SK-N-SH (cell line): ENCODE measurements around the gene TRIM9. TPM values are rescaled to one million over a fixed set of nuclear protein-coding genes. Genes with fewer than 3 reads are reported as not detected.
A peak's percentile ranks its signal among the peaks of the same experiment; 100 is the strongest.

ENCODE experiments used
- CTCF ChIA-PET: fragments of 300-600, 350-600 bp; formaldehyde crosslinking; extraction: SDS; loops from one replicate; lab custom pipeline; 2021; lab: Yijun Ruan, JAX
- POLR2A ChIA-PET: fragments of 350-600 bp; sonication (Branson Sonifier 250); formaldehyde crosslinking; extraction: SDS; loops from one replicate; lab custom pipeline; 2020; ENCODE audit warnings: antibody characterized with exemption, inconsistent platforms; lab: Yijun Ruan, JAX
- DNase-seq: peaks from one replicate; pipeline ENCODE4 v3.0.0; 2012
- H2AFZ ChIP-seq: fragments of 200-600 bp; sonication (generic); 2 replicates; pipeline ENCODE4 v1.8.1; 2016; ENCODE audit warnings: antibody characterized with exemption, mild to moderate bottlenecking, low read depth
- H3F3A ChIP-seq: fragments of 200-600 bp; sonication (generic); replicated peaks from 2 replicates; pipeline ENCODE3; 2016; ENCODE audit warnings: antibody characterized with exemption, mild to moderate bottlenecking; ENCODE audit not compliant: insufficient read depth
- H3K27ac ChIP-seq, 2 experiments: fragments of 200-500 bp in 1 of 2; fragments of 200-600 bp in 1 of 2; sonication (Bioruptor generic) in 1 of 2; sonication (generic), shearing (Covaris generic) in 1 of 2; 2 replicates each; pipeline versions ENCODE4 v1.5.1 to v1.6.1; 2014 to 2016; ENCODE audit warnings: low read depth in 2 of 2, inconsistent platforms in 1 of 2, low read length in 1 of 2, mild to moderate bottlenecking in 1 of 2, mixed read lengths in 1 of 2
- H3K27me3 ChIP-seq: fragments of 200-600 bp; sonication (generic), shearing (Covaris generic); 2 replicates; pipeline ENCODE4 v1.6.1; 2016; ENCODE audit warnings: mixed run types; ENCODE audit not compliant: insufficient read depth
- H3K36me3 ChIP-seq, 2 experiments: fragments of 200-500 bp in 1 of 2; fragments of 200-600 bp in 1 of 2; sonication (Bioruptor generic) in 1 of 2; sonication (generic) in 1 of 2; replicated peaks in 1 of 2; 2 replicates each; pipeline versions ENCODE3 to v1.5.1; 2014 to 2016; ENCODE audit warnings: low read length in 1 of 2, mild to moderate bottlenecking in 1 of 2; ENCODE audit not compliant: insufficient read depth in 2 of 2, control insufficient read depth in 1 of 2
- H3K4me1 ChIP-seq, 2 experiments: fragments of 200-500 bp in 1 of 2; fragments of 200-600 bp in 1 of 2; sonication (Bioruptor generic) in 1 of 2; sonication (generic), shearing (Covaris generic) in 1 of 2; 2 replicates each; pipeline versions ENCODE4 v1.5.1 to v1.6.1; 2014 to 2016; ENCODE audit warnings: low read depth in 1 of 2, low read length in 1 of 2, mixed run types in 1 of 2; ENCODE audit not compliant: insufficient read depth in 2 of 2, control insufficient read depth in 1 of 2
- H3K4me2 ChIP-seq: fragments of 200-600 bp; sonication (generic), shearing (Covaris generic); 2 replicates; pipeline ENCODE4 v1.6.1; 2017; ENCODE audit warnings: mixed run types
- H3K4me3 ChIP-seq, 2 experiments: fragments of 200-500 bp in 1 of 2; fragments of 200-600 bp in 1 of 2; sonication (Bioruptor generic) in 1 of 2; sonication (generic), shearing (Covaris generic) in 1 of 2; 2 replicates each; pipeline versions ENCODE4 v1.5.1 to v1.8.1; 2014 to 2016; ENCODE audit warnings: low read depth in 2 of 2, inconsistent platforms in 1 of 2, low read length in 1 of 2, mild to moderate bottlenecking in 1 of 2, mixed read lengths in 1 of 2, moderate library complexity in 1 of 2
- H3K79me2 ChIP-seq: fragments of 200-600 bp; sonication (generic); 2 replicates; pipeline ENCODE4 v1.8.1; 2017; ENCODE audit warnings: mild to moderate bottlenecking; ENCODE audit not compliant: insufficient read depth
- H3K9ac ChIP-seq: fragments of 200-600 bp; sonication (generic); 2 replicates; pipeline ENCODE4 v1.6.1; 2017; ENCODE audit warnings: mixed run types
- H3K9me2 ChIP-seq: fragments of 200-600 bp; sonication (generic); 2 replicates; pipeline ENCODE4 v1.6.1; 2017; ENCODE audit warnings: mixed run types
- H3K9me3 ChIP-seq: fragments of 200-600 bp; sonication (generic); 2 replicates; pipeline ENCODE4 v1.6.1; 2017; ENCODE audit warnings: mixed run types, mild to moderate bottlenecking, moderate library complexity
- H4K20me1 ChIP-seq: fragments of 200-600 bp; sonication (generic); 2 replicates; pipeline ENCODE4 v1.6.1; 2017; ENCODE audit warnings: mild to moderate bottlenecking, mixed run types; ENCODE audit not compliant: insufficient read depth
- CHD2 ChIP-seq: fragments of 150-350 bp; IDR thresholded peaks from 2 replicates; pipeline ENCODE4 v1.6.1; 2018; ENCODE audit warnings: low read length; ENCODE audit not compliant: partially characterized antibody
- EZH2phosphoT487 ChIP-seq: fragments of 200-600 bp; sonication (generic); IDR thresholded peaks from 2 replicates; pipeline ENCODE4 v1.6.1; 2017; ENCODE audit warnings: low read depth, mixed run types, mild to moderate bottlenecking, antibody characterized with exemption, moderate library complexity, borderline replicate concordance
- FOSL2 ChIP-seq: IDR thresholded peaks from 2 replicates; pipeline ENCODE4 v1.4.0; 2012; ENCODE audit warnings: low read depth, mild to moderate bottlenecking, moderate library complexity, borderline replicate concordance
- FOXJ3 ChIP-seq: sonication (generic); formaldehyde crosslinking; IDR thresholded peaks from 2 replicates; pipeline ENCODE4 v1.5.1; 2020; ENCODE audit warnings: mild to moderate bottlenecking, missing genetic modification reagents
- FOXM1 ChIP-seq: IDR thresholded peaks from 2 replicates; pipeline ENCODE4 v1.4.0; 2012; ENCODE audit warnings: low read depth, mild to moderate bottlenecking
- GABPA ChIP-seq: IDR thresholded peaks from 2 replicates; pipeline ENCODE4 v1.4.0; 2012; ENCODE audit warnings: low read depth, mild to moderate bottlenecking
- JUND ChIP-seq: IDR thresholded peaks from 2 replicates; pipeline ENCODE4 v1.4.0; 2012
- MEF2A ChIP-seq: IDR thresholded peaks from 2 replicates; pipeline ENCODE4 v1.4.0; 2012; ENCODE audit warnings: low read depth, borderline replicate concordance
- NFIC ChIP-seq: IDR thresholded peaks from 2 replicates; pipeline ENCODE4 v1.4.0; 2012; ENCODE audit warnings: borderline replicate concordance
- TCF12 ChIP-seq: IDR thresholded peaks from 2 replicates; pipeline ENCODE4 v1.4.0; 2012
- YY1 ChIP-seq: IDR thresholded peaks from 2 replicates; pipeline ENCODE4 v1.4.0; 2012; ENCODE audit warnings: low read depth, mild to moderate bottlenecking
- WGBS: methylation state at CpG from one replicate; pipeline ENCODE4 v1.1.6; 2017; ENCODE audit warnings: low lambda C conversion rate; 5-methylcytosine and 5-hydroxymethylcytosine counted together
- polyA plus RNA-seq, 3 experiments: library from polyadenylated mRNA; depleted of rRNA; stranded (reverse); fragments of >200 nt; gene quantifications; 2 replicates each; pipeline ENCODE4 v1.2.3, GENCODE V29; 2012
- TF ChIP-seq, protein P1 (sequence below): IDR thresholded peaks from 2 replicates; pipeline ENCODE4 v1.6.1; 2012; ENCODE audit warnings: mild to moderate bottlenecking, low read depth, low read length, moderate library complexity
- TF ChIP-seq, protein P2 (sequence below): IDR thresholded peaks from 2 replicates; pipeline ENCODE4 v1.4.0; 2012; ENCODE audit warnings: low read depth
- TF ChIP-seq, protein P3 (sequence below): IDR thresholded peaks from 2 replicates; pipeline ENCODE4; 2012

TRIM9 gene
- polyA plus RNA-seq, 1 of the 3 experiments (the other 2 are of a cell fraction): 3.9 TPM

DNA sequence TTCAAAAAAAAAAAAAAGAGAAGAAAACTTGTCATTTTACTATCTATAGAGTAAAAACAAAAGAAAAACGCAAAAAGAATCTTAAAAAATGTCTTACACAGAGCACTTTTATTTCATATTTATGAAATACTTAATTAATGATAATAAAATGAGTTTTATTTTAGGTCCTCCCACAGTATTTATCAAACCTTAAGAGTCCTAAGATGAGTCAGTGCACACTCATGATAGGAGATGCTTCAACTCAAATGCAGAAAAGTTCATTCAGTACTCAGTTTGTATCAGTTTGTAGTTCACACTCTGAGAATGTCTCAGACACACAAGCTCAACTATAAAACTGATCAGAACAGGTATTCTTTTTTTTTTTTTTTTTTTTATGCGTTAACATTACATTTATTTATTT lies 41.7 kb downstream of the TRIM9 start:
- no peak overlapping the region for H3K27ac ChIP-seq
- 97% methylated on average over 2 of the region's 2 CpGs for WGBS
- no peak overlapping the region for H3K9ac ChIP-seq
- H3K9me2 ChIP-seq: no peaks in the 10 kb centered on the region
- H3K4me3 ChIP-seq: no peak overlapping the region
- no peak overlapping the region for H2AFZ ChIP-seq
- POLR2A ChIA-PET: no interaction called here
- no peaks in the 10 kb centered on the region for H3K79me2 ChIP-seq
- H3F3A ChIP-seq: peaks cover 6% of the 10 kb centered on the region
- no peaks in the 10 kb centered on the region for H3K9me3 ChIP-seq
- CTCF ChIA-PET: no interaction called here
- TF ChIP-seq FOSL2: 0 out of 2 replicates have a peak, but pooled peaks have one; percentile 20
- TF ChIP-seq, protein P1, sequence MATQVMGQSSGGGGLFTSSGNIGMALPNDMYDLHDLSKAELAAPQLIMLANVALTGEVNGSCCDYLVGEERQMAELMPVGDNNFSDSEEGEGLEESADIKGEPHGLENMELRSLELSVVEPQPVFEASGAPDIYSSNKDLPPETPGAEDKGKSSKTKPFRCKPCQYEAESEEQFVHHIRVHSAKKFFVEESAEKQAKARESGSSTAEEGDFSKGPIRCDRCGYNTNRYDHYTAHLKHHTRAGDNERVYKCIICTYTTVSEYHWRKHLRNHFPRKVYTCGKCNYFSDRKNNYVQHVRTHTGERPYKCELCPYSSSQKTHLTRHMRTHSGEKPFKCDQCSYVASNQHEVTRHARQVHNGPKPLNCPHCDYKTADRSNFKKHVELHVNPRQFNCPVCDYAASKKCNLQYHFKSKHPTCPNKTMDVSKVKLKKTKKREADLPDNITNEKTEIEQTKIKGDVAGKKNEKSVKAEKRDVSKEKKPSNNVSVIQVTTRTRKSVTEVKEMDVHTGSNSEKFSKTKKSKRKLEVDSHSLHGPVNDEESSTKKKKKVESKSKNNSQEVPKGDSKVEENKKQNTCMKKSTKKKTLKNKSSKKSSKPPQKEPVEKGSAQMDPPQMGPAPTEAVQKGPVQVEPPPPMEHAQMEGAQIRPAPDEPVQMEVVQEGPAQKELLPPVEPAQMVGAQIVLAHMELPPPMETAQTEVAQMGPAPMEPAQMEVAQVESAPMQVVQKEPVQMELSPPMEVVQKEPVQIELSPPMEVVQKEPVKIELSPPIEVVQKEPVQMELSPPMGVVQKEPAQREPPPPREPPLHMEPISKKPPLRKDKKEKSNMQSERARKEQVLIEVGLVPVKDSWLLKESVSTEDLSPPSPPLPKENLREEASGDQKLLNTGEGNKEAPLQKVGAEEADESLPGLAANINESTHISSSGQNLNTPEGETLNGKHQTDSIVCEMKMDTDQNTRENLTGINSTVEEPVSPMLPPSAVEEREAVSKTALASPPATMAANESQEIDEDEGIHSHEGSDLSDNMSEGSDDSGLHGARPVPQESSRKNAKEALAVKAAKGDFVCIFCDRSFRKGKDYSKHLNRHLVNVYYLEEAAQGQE: no peak
- no peaks in the 10 kb centered on the region for H3K36me3 ChIP-seq
- H3K4me2 ChIP-seq: no peak overlapping the region
- H3K4me1 ChIP-seq: peaks cover 0 to 2% of the 10 kb centered on the region in 2 experiments; a peak in 1 of 4 replicates
- H3K27me3 ChIP-seq: no peaks in the 10 kb centered on the region
- no peaks in the 10 kb centered on the region for H4K20me1 ChIP-seq
- DNase-seq: no peak

DNA sequence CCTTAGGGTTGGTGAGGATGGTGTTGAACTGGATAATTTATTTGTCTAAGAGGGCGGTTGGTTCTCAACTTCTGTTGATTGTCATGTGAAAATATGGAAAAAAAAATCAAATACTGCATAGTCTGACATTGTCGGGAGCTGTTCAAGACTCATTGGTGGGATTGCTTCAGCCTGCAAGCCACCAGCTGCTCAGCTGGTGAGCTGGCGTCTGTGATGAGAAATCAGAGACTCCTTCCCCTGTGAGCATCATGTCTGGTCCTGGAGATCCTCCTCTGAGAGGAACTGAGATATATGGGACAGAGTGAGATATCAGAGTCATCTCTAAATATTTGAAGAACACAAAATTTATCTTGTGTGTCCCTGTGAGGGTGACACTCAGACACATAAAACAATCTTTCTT lies 49.9 kb downstream of the TRIM9 start:
- WGBS: 84% methylated on average over 3 of the region's 3 CpGs
- Histone ChIP-seq H3K36me3 (no peaks in the 10 kb centered on the region), H3K4me1 (no peaks in the 10 kb centered on the region), H3K4me3 (no peak overlapping the region), H3K79me2 (no peaks in the 10 kb centered on the region), H3F3A (no peaks in the 10 kb centered on the region), H3K9ac (no peak overlapping the region), H3K9me3 (no peaks in the 10 kb centered on the region), H3K4me2 (no peak overlapping the region), H2AFZ (no peak overlapping the region), H3K9me2 (no peaks in the 10 kb centered on the region), H3K27ac (no peak overlapping the region), H4K20me1 (no peaks in the 10 kb centered on the region), H3K27me3 (no peaks in the 10 kb centered on the region)
- ChIA-PET POLR2A (no interaction called here), CTCF (interaction anchor here (0.7 kb wide), 1 partner anchor 29 kb away, joined by 3 read pairs; no protein-coding TSS in a partner anchor)
- TF ChIP-seq FOXJ3 (CRISPR knock-in tag) (no peak), JUND (no peak)
- no peak for DNase-seq

DNA sequence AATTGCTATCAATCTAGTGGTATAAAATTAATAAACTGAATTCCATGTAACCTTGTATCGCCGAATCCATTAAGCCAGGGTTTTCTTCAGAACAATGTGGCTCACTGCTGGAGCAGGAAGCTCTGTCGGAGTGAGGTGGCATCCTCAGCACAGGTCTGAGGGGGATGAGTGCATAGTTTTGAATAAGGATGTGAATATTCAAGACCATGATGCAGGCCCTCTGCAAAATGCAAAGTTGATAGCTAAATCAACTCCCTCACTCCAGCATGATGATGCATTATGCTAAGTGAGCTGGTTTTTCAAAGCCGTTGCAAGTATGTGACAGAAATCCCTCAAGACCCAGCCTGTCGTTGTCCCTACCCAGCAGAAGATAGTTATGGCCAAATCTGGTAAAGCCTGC lies 53.0 kb downstream of the TRIM9 start:
- no peak overlapping the region for H2AFZ ChIP-seq
- H3K4me3 ChIP-seq: no peak overlapping the region
- POLR2A ChIA-PET: no interaction called here
- no peaks in the 10 kb centered on the region for H3K4me1 ChIP-seq
- no peak overlapping the region for H3K9ac ChIP-seq
- WGBS: 78% methylated on average over 5 of the region's 5 CpGs
- H3F3A ChIP-seq: no peaks in the 10 kb centered on the region
- no peaks in the 10 kb centered on the region for H3K9me2 ChIP-seq
- no peaks in the 10 kb centered on the region for H4K20me1 ChIP-seq
- H3K9me3 ChIP-seq: no peaks in the 10 kb centered on the region
- H3K27ac ChIP-seq: no peak overlapping the region
- no peak for DNase-seq
- CTCF ChIA-PET: interaction anchor here (1.7 kb wide), 1 partner anchor 24 kb away, joined by 4 read pairs; no protein-coding TSS in a partner anchor
- H3K79me2 ChIP-seq: no peaks in the 10 kb centered on the region
- no peak overlapping the region for H3K4me2 ChIP-seq
- no peaks in the 10 kb centered on the region for H3K27me3 ChIP-seq
- H3K36me3 ChIP-seq: no peaks in the 10 kb centered on the region
- TF ChIP-seq, protein P1: no peak
- TF ChIP-seq EZH2phosphoT487: no peak
- no peak for TF ChIP-seq FOXM1
- no peak for TF ChIP-seq GABPA
- TF ChIP-seq, protein P2, sequence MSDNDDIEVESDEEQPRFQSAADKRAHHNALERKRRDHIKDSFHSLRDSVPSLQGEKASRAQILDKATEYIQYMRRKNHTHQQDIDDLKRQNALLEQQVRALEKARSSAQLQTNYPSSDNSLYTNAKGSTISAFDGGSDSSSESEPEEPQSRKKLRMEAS: no peak
- TF ChIP-seq YY1: no peak
- TF ChIP-seq, protein P3, sequence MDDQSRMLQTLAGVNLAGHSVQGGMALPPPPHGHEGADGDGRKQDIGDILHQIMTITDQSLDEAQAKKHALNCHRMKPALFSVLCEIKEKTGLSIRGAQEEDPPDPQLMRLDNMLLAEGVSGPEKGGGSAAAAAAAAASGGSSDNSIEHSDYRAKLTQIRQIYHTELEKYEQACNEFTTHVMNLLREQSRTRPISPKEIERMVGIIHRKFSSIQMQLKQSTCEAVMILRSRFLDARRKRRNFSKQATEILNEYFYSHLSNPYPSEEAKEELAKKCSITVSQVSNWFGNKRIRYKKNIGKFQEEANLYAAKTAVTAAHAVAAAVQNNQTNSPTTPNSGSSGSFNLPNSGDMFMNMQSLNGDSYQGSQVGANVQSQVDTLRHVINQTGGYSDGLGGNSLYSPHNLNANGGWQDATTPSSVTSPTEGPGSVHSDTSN: no peak
- TF ChIP-seq MEF2A: no peak
- no peak for TF ChIP-seq FOXJ3 (CRISPR knock-in tag)
- TF ChIP-seq TCF12: no peak
- TF ChIP-seq NFIC: no peak
- no peak for TF ChIP-seq CHD2
